GM18526 (cell line): ENCODE measurements around the gene CHMP1B.

Experiments
- POLR2A ChIP-seq: IDR thresholded peaks from 3 replicates; pipeline ENCODE4 v1.6.1; 2011; ENCODE audit not compliant: insufficient read length; ENCODE audit errors: extremely low read depth

The CHMP1B gene

GRCh38 chr18:11880586-11881304 lies 29.5 kb downstream of the CHMP1B start:
- no peak for TF ChIP-seq POLR2A

GRCh38 chr18:11882636-11883035 lies 31.4 kb downstream of the CHMP1B start:
- no peak for TF ChIP-seq POLR2A

GRCh38 chr18:11883153-11883552 lies 31.9 kb downstream of the CHMP1B start:
- no peak for TF ChIP-seq POLR2A

- no peak for TF ChIP-seq POLR2A
These were observed 33.3 kb downstream of the CHMP1B start for GRCh38 chr18:11884396-11885030.

GRCh38 chr18:11885278-11885947 lies 34.2 kb downstream of the CHMP1B start:
- no peak for TF ChIP-seq POLR2A

- no peak for TF ChIP-seq POLR2A
These were observed 35.4 kb downstream of the CHMP1B start for GRCh38 chr18:11886577-11887110.

GRCh38 chr18:11887328-11888128 lies 36.3 kb downstream of the CHMP1B start:
- no peak for TF ChIP-seq POLR2A

- no peak for TF ChIP-seq POLR2A
These were observed 37.5 kb downstream of the CHMP1B start for GRCh38 chr18:11888726-11889125.

- no peak for TF ChIP-seq POLR2A
These were observed 38.1 kb downstream of the CHMP1B start for GRCh38 chr18:11889284-11889683.

- TF ChIP-seq POLR2A: no peak
These were observed 40.5 kb downstream of the CHMP1B start for GRCh38 chr18:11891737-11892136.

- no peak for TF ChIP-seq POLR2A
These were observed 46.6 kb downstream of the CHMP1B start for GRCh38 chr18:11897781-11898180.

GRCh38 chr18:11899063-11899462 lies 47.9 kb downstream of the CHMP1B start:
- no peak for TF ChIP-seq POLR2A

- no peak for TF ChIP-seq POLR2A
These were observed 50.7 kb downstream of the CHMP1B start for GRCh38 chr18:11901826-11902438.

GRCh38 chr18:11902522-11903292 lies 51.5 kb downstream of the CHMP1B start:
- no peak for TF ChIP-seq POLR2A
